OCI-LY7 (cell line): ENCODE data around the gene ENOX1. TPM values are rescaled to one million over a fixed set of nuclear protein-coding genes. Genes with fewer than 3 reads are reported as not detected.

Experiments used
- BruUV-seq: library from RNA; stranded (reverse); fragments of 400-500 nt; replicated peaks from 2 replicates; lab custom pipeline; 2021; lab: Mats Ljungman, UMichigan
- CTCF ChIA-PET: fragments of 300-600 bp; sonication (Branson Sonifier 250); formaldehyde crosslinking; loops from one replicate; lab custom pipeline; 2022; ENCODE audit warnings: antibody characterized with exemption; ENCODE audit not compliant: unreplicated experiment; lab: Charles Lee
- POLR2A ChIA-PET: fragments of 300-600 bp; sonication (Branson Sonifier 250); formaldehyde crosslinking; loops from one replicate; lab custom pipeline; 2022; ENCODE audit warnings: antibody characterized with exemption; lab: Charles Lee
- DNase-seq: peaks from one replicate; pipeline ENCODE4 v3.0.0-alpha.2; 2015; ENCODE audit warnings: low spot score
- H2AFZ ChIP-seq: fragments of 200-600 bp; sonication (generic), shearing (Covaris generic); 2 replicates; pipeline ENCODE4 v1.6.1; 2014; ENCODE audit warnings: mild to moderate bottlenecking, antibody characterized with exemption, low read length, moderate library complexity
- H3K27ac ChIP-seq: fragments of 200-600 bp; sonication (generic); 2 replicates; pipeline ENCODE4 v1.5.1; 2014; ENCODE audit warnings: mixed run types, low read depth, mild to moderate bottlenecking, moderate library complexity, low read length, inconsistent platforms; ENCODE audit not compliant: poor library complexity, severe bottlenecking
- H3K36me3 ChIP-seq: fragments of 200-600 bp; sonication (generic); 2 replicates; pipeline ENCODE4 v1.6.1; 2014; ENCODE audit warnings: mild to moderate bottlenecking, antibody characterized with exemption, low read length, moderate library complexity, mixed read lengths; ENCODE audit not compliant: insufficient read depth
- H3K4me1 ChIP-seq: fragments of 200-600 bp; sonication (generic); 2 replicates; pipeline ENCODE4 v1.5.1; 2014; ENCODE audit warnings: mild to moderate bottlenecking, low read length; ENCODE audit not compliant: insufficient read depth, poor library complexity, severe bottlenecking
- H3K4me2 ChIP-seq: fragments of 200-600 bp; sonication (generic); 2 replicates; pipeline ENCODE4 v1.6.1; 2014; ENCODE audit warnings: mild to moderate bottlenecking, low read length
- H3K4me3 ChIP-seq: fragments of 200-600 bp; sonication (generic); 2 replicates; pipeline ENCODE4 v1.5.1; 2014; ENCODE audit warnings: mild to moderate bottlenecking, low read depth, low read length; ENCODE audit not compliant: poor library complexity, severe bottlenecking
- H3K79me2 ChIP-seq: fragments of 200-600 bp; sonication (generic); 2 replicates; pipeline ENCODE4 v1.6.1; 2016; ENCODE audit warnings: low read depth, mild to moderate bottlenecking, low read length, moderate library complexity, mixed read lengths; ENCODE audit not compliant: insufficient read depth
- H3K9me2 ChIP-seq: fragments of 200-600 bp; sonication (generic); 2 replicates; pipeline ENCODE4 v1.6.1; 2016; ENCODE audit warnings: mild to moderate bottlenecking, low read length, mixed read lengths; ENCODE audit not compliant: insufficient read depth
- H3K9me3 ChIP-seq: fragments of 200-600 bp; sonication (generic); 2 replicates; pipeline ENCODE4 v1.6.1; 2014; ENCODE audit warnings: mild to moderate bottlenecking, mixed run types, low read length, mixed read lengths
- H4K20me1 ChIP-seq: fragments of 200-600 bp; sonication (generic); 2 replicates; pipeline ENCODE4 v1.6.1; 2014; ENCODE audit warnings: mild to moderate bottlenecking, antibody characterized with exemption, low read length, moderate library complexity, mixed read lengths; ENCODE audit not compliant: insufficient read depth
- CTCF ChIP-seq: fragments of 200-600 bp; sonication (generic); conservative IDR thresholded peaks from 2 replicates; pipeline ENCODE4 v1.5.1; 2014; ENCODE audit warnings: mild to moderate bottlenecking, antibody characterized with exemption, low read length, moderate library complexity, mixed read lengths
- EZH2phosphoT487 ChIP-seq: fragments of 200-600 bp; sonication (generic); IDR thresholded peaks from 2 replicates; pipeline ENCODE4 v1.6.1; 2018; ENCODE audit warnings: low read depth, borderline replicate concordance, mild to moderate bottlenecking, mixed run types, antibody characterized with exemption, low read length, moderate library complexity, mixed read lengths
- intact Hi-C: fragments of 100-400 bp; cut with micrococcal nuclease; formaldehyde crosslinking; loops from one replicate; pipeline ENCODE4 v1.10.0; 2022; ENCODE audit not compliant: unreplicated experiment
- total RNA-seq, 2 experiments: library from RNA; depleted of rRNA in 1 of 2; stranded (reverse); fragments of >200 nt in 1 of 2; shearing (Covaris generic) in 1 of 2; gene quantifications; 2 replicates each; pipeline ENCODE4 v1.2.3, GENCODE V29; 2014 to 2022

Gene ENOX1
- total RNA-seq, 2 experiments from 2014 or later = 0.03 TPM; not detected in 1

- H3K9me2 ChIP-seq = no peaks in the 10 kb centered on the region
- CTCF ChIA-PET = no interaction called here
- TF ChIP-seq EZH2phosphoT487 (no peak), CTCF (no peak)
Measured at GRCh38 chr13:43232873-43233265, 553.9 kb downstream of the ENOX1 start.

GRCh38 chr13:43232144-43232872 is 554.5 kb downstream of the ENOX1 start:
- CTCF ChIA-PET = no interaction called here
- no peak for TF ChIP-seq CTCF
- no peak for TF ChIP-seq EZH2phosphoT487

More at GRCh38 chr13:43232873-43233265, 553.9 kb downstream of the ENOX1 start:
- no peak overlapping the region for H3K4me2 ChIP-seq
- H2AFZ ChIP-seq = no peak overlapping the region
- no peaks in the 10 kb centered on the region for H3K79me2 ChIP-seq
- no peak overlapping the region for H3K27ac ChIP-seq
- POLR2A ChIA-PET = interaction anchor here (0.6 to 1.5 kb wide), 2 partner anchors 14 to 1206 kb away, joined by 3 to 5 read pairs; no protein-coding TSS in a partner anchor
- no peak overlapping the region for H3K4me3 ChIP-seq
- intact Hi-C loops = loop anchor here (10.0 kb wide), 1 partner anchor 148 kb away; no protein-coding TSS in a partner anchor
- H3K4me1 ChIP-seq = no peaks in the 10 kb centered on the region
- no peaks in the 10 kb centered on the region for H3K36me3 ChIP-seq
- BruUV-seq = no TSS peak
- DNase-seq = no peak
- H4K20me1 ChIP-seq = no peaks in the 10 kb centered on the region
- no peaks in the 10 kb centered on the region for H3K9me3 ChIP-seq

DNA sequence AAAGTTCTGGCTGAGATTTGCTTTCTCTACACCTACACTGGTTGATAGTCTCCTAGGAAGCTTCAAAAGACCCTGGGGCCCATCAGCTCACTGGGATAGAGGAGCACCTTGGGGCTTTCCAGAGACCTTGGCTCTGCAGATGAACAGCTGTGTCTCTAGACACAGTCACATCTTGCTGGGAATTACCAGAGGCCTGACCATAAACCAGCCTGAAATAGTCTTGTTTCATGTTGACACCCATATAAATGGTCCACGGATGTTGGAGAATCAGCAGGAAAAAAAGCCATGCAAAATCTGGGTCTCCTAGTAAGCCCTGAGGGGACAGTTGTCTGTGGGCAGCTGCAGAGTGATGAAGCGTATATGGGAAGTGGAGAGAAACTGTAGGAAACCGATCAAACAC is 555.8 kb downstream of the ENOX1 start:
- POLR2A ChIA-PET = interaction anchor here (2.4 kb wide), 1 partner anchor 10 kb away, joined by 7 read pairs; no protein-coding TSS in a partner anchor
- Histone ChIP-seq H2AFZ (no peak overlapping the region), H4K20me1 (no peaks in the 10 kb centered on the region), H3K27ac (no peak overlapping the region), H3K4me3 (no peak overlapping the region), H3K9me2 (no peaks in the 10 kb centered on the region), H3K79me2 (no peaks in the 10 kb centered on the region), H3K36me3 (no peaks in the 10 kb centered on the region), H3K4me2 (no peak overlapping the region), H3K4me1 (no peaks in the 10 kb centered on the region), H3K9me3 (no peaks in the 10 kb centered on the region)
- no peak for DNase-seq
- CTCF ChIA-PET = no interaction called here
- intact Hi-C loops = loop anchor here (10.0 kb wide), 1 partner anchor 146 kb away; no protein-coding TSS in a partner anchor
- no peak for TF ChIP-seq CTCF
- TF ChIP-seq EZH2phosphoT487 = no peak
- no TSS peak for BruUV-seq

More at GRCh38 chr13:43232144-43232872, 554.5 kb downstream of the ENOX1 start:
- no peaks in the 10 kb centered on the region for H4K20me1 ChIP-seq
- no peaks in the 10 kb centered on the region for H3K9me2 ChIP-seq
- no peaks in the 10 kb centered on the region for H3K36me3 ChIP-seq
- H3K9me3 ChIP-seq = no peaks in the 10 kb centered on the region
- intact Hi-C loops = loop anchor here (10.0 kb wide), 1 partner anchor 148 kb away; no protein-coding TSS in a partner anchor
- no peaks in the 10 kb centered on the region for H3K79me2 ChIP-seq
- no TSS peak for BruUV-seq
- H2AFZ ChIP-seq = no peak overlapping the region
- POLR2A ChIA-PET = interaction anchor here (0.6 to 2.4 kb wide), 5 partner anchors 7 to 1206 kb away, joined by 3 to 7 read pairs (median 4); no protein-coding TSS in a partner anchor
- no peak overlapping the region for H3K27ac ChIP-seq
- no peak overlapping the region for H3K4me3 ChIP-seq
- H3K4me1 ChIP-seq = no peaks in the 10 kb centered on the region
- DNase-seq = no peak
- H3K4me2 ChIP-seq = no peak overlapping the region
